ENCODE measurements around the gene MTG2.

The MTG2 gene

GRCh38 chr20:62186887-62187866 is 4.3 kb downstream of the MTG2 start:
- no peak for FAIRE-seq

DNA sequence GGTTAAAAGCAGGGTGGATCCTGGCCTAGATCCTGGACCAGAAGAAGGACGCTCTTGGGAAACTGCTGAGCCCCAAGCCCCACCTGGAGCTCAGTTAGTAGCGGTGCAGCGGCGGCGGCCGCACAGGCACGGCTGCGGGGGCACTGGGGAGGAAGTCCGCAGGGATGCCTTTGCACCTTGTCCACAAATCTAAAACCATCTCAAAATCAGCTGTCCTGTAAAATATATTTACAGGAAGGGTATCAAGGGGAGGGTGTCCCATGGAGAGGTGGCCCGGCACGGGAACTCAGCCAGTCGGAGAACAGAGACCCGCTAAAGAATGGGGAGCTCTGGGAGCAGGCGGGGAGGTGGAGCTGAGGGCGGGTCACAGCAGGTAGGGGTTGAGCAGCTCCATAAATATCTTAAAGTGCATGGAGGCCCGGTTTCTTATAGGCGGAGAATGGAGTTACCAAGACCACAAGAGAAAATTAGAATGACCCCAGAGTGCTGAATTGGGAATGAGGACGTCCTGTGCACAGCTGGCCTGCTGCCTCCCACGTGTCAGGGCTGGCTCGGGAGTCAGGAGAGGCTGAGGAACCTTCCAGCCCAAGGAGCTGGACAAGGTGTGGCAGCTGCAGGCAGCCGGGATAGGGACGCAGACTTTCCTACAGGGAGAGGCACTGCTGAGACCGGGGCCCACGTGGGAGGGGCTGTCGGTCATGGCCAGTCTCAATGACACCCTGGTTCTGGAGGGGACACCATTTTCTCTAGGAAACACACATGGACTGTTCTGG is 8.0 kb downstream of the MTG2 start:
- no peak for FAIRE-seq

- no peak for FAIRE-seq
Measured at GRCh38 chr20:62191781-62192559, 9.1 kb downstream of the MTG2 start.

DNA sequence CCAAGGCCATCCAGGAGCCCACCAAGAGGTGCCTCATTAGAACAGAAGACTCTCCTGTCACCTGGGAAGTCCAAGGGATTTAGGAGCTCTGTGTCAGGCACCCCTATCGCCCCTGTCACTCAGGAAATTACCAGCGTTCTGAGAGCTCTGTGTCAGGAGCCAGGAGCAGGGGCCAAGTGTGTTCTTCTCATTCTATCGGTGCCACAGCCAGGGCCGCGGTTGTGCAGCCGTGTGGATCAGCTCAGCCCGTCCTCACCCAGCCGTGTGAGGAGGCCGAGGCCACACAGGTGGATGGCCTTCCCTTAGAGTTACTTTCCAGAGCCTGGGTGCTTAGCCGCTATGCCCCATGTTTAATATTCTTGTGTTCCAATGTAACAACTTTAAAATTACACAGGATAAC is 9.8 kb downstream of the MTG2 start:
- FAIRE-seq, result no peak

GRCh38 chr20:62193079-62194025 is 10.5 kb downstream of the MTG2 start:
- no peak for FAIRE-seq

DNA sequence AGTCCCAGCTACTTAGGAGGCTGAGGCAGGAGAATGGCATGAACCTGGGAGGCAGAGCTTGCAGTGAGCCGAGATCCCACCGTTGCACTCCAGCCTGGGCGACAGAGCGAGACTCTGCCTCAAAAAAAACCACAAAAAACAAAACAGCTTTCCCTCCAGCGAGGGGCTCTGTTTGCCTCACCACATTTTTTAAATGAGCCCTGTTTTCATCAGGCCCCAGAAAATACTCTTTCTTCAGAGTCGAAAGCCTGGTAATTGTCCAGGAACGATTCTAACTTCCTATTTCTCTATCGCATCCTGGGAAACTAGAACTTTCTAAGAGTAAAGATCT is 12.2 kb downstream of the MTG2 start:
- FAIRE-seq, result no peak

DNA sequence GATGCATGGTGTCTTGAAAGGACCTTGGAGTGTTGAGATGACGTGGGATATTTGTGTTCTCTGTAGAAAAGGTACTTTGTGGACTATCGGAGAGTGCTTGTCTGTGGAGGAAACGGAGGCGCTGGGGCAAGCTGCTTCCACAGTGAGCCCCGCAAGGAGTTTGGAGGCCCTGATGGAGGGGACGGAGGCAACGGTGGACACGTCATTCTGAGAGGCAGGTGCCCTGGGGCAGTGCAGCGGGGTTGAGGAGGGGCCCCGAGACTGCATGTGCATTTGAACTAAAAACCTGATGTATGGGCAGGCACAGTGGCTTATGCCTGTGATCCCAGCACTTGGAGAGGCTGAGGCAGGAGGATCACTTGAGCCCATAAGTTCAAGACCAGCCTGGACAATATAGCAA is 12.9 kb downstream of the MTG2 start:
- no peak for FAIRE-seq

GRCh38 chr20:62196286-62196685 is 13.5 kb downstream of the MTG2 start:
- FAIRE-seq, result no peak

DNA sequence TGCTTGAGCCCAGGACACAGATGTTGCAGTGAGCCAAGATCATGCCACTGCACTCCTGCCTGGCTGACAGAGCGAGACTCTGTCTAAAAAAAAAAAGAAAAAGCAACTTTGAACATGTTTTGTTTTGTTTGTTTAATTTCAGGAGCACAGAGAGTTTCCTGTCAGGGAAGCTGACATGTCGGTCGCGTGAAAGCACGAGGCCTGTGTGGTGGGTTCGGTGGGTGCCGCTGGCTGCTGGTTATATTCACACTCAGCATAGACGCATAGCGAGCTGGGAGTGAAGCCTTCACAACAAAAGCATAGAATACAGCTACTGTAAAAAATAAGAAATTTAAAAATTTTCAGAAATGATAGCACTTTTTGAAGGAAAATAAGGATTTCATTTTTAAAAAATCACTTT is 14.5 kb downstream of the MTG2 start:
- FAIRE-seq, result no peak

GRCh38 chr20:62197801-62198200 is 15.0 kb downstream of the MTG2 start:
- no peak for FAIRE-seq

- no peak for FAIRE-seq
Measured at GRCh38 chr20:62198496-62198895, 15.7 kb downstream of the MTG2 start.

DNA sequence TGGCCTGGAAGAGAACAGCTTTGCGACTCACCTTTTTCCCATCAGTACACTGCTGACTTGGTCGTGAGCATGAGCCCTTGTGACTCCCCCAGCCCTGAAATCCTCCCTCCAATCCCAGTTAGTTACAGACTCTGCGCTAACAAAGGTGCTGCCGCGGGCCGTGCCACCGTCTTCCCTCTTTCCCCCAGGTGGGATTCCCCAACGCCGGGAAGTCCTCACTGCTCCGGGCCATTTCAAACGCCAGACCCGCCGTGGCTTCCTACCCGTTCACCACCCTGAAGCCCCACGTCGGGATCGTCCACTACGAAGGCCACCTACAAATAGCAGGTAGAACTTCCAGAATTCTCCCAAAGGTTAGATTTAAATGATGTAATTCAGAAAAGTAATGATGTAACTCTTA is 16.1 kb downstream of the MTG2 start:
- FAIRE-seq, result no peak

DNA sequence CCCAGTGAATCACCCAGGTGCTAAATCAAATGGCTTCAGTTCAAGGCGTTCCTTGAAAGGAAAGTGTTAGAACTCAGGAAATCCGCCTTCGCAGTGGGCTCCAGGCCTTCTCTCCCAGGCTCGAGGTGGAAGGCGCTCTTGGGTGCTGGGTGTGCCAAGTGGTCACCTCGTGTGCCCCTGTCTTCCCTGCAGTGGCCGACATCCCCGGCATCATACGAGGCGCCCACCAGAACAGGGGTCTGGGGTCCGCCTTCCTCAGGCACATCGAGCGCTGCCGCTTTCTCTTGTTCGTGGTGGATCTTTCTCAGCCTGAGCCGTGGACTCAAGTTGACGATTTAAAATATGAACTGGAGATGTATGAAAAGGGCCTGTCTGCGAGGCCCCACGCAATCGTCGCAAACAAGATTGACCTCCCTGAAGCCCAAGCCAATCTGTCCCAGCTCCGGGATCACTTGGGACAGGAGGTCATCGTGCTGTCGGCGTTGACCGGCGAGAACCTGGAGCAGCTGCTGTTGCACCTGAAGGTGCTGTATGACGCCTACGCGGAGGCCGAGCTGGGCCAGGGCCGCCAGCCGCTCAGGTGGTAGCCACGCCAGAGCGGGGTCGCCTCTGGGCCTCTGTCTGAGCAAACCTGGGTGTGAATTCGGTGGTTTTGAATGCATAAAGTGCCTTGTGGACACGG is 17.8 kb downstream of the MTG2 start:
- no peak for FAIRE-seq

- no peak for FAIRE-seq
Measured at GRCh38 chr20:62201173-62202082, 18.6 kb downstream of the MTG2 start.

DNA sequence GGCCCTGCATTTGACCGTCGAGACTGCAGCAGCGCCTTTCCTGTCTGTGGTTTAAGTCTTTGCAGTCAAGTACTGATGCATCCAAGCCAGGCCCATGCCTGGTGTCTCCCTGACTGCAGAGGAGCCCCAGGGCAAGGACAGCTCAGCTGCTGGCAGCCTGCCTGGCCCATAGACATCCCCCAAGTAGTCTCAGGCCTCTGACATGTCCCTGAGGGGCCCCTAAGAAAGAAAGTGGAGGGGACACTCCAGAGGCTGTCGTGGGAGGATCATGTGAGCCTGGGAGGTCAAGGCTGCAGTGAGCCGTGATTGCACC is 19.2 kb downstream of the MTG2 start:
- FAIRE-seq, result no peak

DNA sequence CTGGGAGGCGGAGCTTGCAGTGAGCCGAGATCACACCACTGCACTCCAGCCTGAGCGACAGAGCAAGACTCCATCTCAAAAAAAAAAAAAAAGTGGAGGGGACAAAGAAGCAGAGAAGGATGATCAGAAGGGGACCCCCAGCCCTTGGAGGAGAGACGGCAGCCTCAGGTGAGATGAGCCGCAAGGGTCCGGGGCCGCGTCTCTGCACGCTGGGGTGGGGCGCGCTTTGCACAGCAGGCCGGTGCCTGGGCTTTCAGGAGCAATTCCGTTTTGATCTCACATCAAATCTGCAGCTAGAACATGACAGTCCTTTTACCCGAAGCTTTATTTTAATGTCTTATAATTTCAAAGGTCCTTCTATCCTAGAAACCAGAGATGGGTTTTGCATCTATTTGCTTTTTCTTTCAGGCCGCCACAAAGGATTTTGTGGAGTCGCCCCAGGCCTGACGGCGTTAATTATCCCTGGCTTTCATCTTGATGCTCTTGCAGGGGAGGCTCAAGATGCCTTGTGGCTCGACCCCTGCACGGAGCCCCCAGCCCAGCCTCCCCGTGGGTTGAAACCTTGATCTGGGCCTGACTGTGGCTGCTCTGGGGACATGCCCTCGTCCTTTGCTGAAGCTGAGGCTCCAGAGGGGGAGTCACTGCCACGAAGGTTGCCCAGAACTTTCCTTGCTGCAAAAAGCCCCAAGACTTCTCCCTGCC is 20.0 kb downstream of the MTG2 start:
- no peak for FAIRE-seq

DNA sequence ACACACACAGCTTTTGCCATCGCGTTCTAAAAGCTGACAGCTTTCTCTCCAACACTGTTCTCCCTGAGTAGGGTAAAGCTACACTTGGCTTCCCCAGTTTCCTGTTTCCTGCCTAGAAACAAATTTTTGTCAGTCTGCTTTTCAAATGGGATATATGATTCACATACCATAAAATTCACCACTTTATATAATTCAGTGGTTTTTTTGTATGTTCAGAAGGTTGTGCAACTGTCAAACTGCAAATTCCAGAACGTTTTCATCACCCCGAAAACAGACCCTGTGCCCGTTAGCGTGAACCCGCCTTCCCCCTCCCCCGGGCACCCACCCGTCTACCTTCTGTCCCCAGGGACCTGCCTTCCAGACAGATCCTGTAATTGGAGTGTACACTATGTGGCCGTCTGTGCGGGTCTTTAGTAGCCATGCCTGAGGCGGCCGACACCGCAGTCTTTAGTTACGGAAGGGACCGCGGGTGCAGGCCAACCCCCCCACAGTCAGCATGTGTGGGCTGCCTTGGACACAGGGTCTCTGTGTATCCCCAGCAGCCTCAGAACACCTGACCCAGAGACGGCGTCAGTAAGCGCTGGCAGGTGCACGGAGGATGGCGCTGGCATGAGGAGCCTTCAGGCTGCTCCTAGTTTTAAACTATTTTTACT is 20.7 kb downstream of the MTG2 start:
- FAIRE-seq, result no peak

DNA sequence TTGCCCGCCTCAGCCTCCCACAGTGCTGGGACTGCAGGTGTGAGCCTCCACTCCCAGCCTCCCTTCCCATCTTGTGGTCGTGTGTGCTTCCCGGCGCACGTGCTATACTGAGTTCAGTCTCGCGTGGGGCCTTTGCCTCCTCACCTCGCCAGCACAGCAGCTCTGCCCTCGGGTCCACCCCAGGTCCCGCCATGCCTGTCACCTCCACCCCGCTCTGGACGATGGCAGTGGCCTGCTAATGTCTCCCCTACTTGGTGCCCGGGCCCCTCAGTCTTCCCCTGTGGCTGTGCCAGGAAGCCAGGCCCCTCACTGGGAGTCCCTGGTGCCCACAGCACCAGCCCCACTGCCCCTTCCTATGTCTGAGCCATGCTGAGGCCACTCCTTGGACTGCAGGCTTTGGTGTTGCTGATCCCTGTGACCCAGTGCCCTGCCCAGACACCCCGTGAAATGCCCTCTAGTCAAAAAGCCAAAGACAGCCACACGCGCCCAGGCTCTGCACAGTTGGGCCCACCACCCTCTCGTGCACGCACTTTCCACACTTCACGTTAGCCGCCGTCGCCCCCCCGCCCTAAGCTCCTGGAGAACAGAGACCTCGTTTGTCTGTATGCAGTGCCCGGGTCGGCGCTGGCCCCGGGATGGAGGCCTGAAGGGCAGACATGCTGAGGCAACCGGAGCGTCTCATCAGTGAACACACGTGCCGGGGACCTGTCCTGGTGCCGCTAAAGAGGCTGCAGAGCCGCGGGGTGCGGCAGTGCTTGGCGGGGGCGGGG is 23.0 kb downstream of the MTG2 start:
- no peak for FAIRE-seq

- FAIRE-seq, result no peak
Measured at GRCh38 chr20:62206388-62206775, 23.6 kb downstream of the MTG2 start.

Data from islet of Langerhans (tissue), 1 donor.